DMS153 treated with DMSO at 0.1 percent for 48 hours (cell line): ENCODE results near the gene GPR176.
"Not testable (repeated sequence)": the region's sequence is repeated elsewhere in the genome, so short reads cannot be mapped to it uniquely, and the experiment has no call there.

Experiments used
- DNase-seq: peaks from one replicate; lab custom pipeline; 2025; ENCODE audit not compliant: unreplicated experiment; lab: John Stamatoyannopoulos, UW

GPR176 gene

DNA sequence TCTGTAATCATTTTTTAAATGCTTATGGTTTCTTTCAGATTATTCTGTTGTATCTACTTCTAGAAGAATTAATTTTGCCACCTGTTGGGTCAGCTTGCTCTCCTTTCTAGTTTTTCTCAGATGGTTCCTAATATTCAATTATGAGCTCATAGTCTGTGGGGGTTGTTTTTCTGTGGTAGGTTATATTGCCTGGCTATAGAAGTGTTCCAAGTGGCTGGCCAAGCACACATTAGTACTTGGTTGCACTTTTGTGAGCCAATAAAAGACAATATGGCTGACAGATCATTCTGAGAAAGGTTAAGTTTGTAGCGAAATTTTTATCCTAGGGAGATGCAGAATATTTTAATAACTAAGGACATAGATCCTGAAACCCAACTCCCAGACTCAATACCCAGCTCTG, 105.6 kb downstream of the GPR176 start:
- no peak for DNase-seq

- DNase-seq: not testable (repeated sequence)
These were observed 107.4 kb downstream of the GPR176 start for GRCh38 chr15:39812651-39813050.

DNA sequence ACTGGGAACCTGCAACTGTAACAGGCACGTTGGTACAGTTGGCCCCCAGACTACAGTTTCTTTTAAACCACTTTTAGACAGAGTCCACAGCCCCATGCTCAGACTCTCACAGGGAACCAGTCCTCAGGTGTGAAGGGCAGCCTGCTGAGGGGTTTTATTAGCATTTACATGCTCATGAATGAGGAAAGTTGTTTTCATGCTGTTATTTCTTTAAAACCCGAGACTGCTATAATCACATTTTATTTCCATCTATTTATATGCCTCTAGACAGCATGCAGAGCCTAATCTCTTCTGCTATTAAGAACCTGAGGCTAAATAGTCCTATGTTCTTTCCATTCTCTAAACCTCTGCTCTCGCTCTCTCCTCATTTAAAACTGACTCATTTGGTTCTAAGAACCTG, 111.2 kb downstream of the GPR176 start:
- no peak for DNase-seq

DNA sequence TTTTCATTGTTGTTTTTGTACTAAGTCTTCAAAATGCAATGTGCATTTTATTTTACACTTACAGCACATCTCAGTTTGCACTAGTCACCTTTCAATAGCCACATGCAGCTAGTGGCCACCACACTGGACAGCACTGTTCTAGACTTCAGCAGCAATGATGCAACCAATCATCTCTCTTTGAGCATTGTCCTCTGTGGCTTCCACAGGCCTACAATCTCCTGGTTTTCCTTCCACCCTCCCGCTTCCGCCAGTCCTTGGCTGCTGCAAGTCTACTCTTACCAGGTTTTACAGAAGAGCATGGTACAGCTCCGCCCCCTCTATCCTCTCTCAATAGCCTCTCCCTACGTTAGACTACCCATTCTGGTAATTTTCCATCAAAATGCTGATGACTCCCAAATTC, 112.3 kb downstream of the GPR176 start:
- DNase-seq: no peak

DNA sequence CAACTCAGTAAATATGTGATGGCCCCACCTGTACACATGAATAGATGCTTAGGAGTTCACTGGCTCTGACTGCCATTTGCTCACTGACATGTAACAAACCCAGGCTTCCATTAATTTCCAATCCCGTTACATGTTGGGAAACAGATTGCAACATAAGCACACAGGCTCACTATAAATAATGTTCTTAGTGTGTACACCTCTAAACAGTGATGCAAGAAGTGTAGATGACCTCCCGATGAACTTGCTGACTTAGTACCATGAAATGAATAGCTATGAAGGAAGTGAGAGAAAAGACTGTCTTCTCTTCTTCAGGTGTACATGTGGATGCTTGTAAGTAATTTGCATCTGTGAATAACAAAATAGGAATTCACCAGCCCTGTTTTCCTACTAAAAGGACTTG, 116.0 kb downstream of the GPR176 start:
- DNase-seq: no peak

- no peak for DNase-seq
These were observed 117.0 kb downstream of the GPR176 start for GRCh38 chr15:39803016-39803415.

- no peak for DNase-seq
These were observed 118.3 kb downstream of the GPR176 start for GRCh38 chr15:39801641-39802309.

GRCh38 chr15:39799552-39800011, 120.5 kb downstream of the GPR176 start:
- DNase-seq: no peak

DNA sequence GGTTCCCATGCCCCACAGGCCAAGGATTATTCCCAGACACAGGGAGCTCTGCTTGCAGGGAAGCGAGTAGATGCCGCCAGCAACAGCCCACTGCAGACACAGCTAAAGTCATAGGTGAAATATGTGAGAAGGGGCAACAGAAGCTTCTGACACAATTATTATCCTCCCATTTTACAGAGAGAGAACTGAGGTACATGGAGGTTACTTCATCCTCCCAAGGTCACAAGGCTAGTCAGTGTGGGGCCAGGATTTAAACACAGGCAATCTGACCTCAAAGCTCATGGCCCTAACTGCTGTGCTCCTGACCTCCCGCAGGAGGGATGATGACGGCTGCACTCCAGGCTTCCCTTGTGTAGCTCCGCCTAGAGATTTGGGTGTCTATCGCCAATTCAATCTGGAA, 121.7 kb downstream of the GPR176 start:
- DNase-seq: no peak

GRCh38 chr15:39797407-39797806, 122.7 kb downstream of the GPR176 start:
- no peak for DNase-seq

DNA sequence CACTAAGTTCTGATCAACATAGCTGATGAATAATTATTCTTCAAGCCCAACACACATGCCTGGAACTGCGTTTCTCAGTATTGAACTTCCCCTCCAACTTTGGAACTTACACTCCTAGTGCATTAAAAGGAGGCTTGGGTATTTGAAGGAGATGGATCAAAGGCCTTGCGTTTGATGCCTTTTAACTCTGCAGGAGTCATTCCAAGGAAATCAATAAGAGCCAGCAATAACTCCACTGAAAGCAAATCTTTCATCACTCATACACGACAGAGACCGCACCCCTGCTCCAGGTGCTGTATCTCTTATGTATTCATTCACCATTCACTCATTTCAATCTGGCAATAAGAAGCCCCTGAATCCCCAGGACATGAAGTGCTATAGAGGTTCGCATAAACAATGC, 123.5 kb downstream of the GPR176 start:
- DNase-seq: no peak

- no peak for DNase-seq
These were observed 124.6 kb downstream of the GPR176 start for GRCh38 chr15:39795486-39795885.

GRCh38 chr15:39794954-39795353, 125.1 kb downstream of the GPR176 start:
- no peak for DNase-seq

DNA sequence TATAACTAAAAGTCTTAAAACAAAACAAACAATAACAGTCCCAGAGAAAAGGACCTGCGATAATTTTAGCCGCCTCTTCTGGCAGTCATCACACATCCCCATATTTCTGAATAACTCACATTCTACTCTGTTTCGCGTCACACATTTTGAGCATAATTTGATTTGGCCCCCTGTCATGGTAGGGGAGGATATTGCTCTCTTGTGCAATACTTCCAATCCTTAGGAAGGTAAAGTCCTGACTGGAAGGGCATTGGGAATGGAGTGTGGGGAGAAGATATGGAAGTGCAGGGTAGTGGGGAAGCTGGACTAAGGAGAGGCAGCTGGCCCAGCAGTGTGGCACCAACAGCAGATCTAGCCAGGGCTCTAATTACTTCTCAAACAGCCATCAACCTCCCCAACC, 126.1 kb downstream of the GPR176 start:
- no peak for DNase-seq

DNA sequence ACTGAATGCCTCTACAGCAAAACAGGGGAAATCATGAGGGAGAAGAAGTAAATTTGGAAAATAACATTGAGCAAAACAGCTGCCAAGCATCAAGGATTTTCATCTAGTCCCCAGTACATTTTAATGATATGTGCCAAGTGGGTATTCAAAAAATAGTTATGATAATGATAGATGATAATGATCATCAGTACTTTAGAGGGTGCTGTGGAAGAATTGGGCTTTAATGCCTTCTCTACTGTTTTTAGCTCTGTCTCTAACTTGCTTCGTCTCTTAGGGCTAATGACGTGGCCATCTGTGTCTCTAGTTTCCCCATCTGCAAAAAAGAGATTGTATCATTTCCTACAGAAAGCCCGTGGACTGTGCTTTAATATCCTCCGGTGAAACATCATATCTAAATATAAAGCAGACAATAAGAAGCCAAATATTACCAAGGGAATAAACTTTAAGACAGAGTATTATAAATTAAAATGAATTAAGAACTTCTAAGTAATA, 127.2 kb downstream of the GPR176 start:
- DNase-seq: no peak

DNA sequence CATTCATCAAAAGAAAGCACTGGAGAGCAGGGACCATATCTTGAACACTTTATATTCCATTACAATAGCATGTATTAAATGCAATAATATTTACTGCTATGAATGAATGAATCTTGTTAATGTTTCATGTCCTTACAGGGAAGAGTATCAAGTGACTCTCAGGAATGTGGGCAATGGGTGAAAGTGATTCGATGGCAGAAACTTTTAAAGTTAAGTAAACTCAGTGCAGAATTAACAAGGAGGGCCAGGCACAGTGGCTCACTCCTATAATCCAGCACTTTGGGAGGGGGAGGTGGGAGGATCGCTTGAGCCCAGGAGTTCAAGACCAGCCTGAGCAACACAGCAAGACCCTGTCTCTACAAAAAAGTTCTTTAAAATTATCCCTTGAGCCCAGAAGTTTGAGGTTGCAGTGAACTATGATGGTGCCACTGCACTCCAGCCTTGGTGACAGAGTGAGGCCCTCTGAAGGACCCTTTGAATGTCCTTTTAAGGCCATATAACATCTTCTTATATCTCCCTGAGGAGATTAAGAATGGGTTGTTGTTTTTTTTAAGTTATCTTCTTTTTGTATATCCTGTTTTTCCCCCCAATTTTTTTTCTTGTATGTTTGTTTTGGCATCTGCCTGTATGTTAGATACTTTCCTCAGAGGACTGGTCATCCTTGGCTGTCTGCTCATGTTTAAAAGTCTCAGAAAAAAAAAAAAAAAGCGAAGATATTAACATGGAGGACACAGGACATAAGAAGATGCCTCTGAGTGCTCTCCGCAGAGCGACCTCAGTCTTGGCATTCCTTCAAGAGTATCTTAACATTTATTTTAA, 127.8 kb downstream of the GPR176 start:
- DNase-seq: no peak

- DNase-seq: no peak
These were observed 130.3 kb downstream of the GPR176 start for GRCh38 chr15:39789736-39790135.

DNA sequence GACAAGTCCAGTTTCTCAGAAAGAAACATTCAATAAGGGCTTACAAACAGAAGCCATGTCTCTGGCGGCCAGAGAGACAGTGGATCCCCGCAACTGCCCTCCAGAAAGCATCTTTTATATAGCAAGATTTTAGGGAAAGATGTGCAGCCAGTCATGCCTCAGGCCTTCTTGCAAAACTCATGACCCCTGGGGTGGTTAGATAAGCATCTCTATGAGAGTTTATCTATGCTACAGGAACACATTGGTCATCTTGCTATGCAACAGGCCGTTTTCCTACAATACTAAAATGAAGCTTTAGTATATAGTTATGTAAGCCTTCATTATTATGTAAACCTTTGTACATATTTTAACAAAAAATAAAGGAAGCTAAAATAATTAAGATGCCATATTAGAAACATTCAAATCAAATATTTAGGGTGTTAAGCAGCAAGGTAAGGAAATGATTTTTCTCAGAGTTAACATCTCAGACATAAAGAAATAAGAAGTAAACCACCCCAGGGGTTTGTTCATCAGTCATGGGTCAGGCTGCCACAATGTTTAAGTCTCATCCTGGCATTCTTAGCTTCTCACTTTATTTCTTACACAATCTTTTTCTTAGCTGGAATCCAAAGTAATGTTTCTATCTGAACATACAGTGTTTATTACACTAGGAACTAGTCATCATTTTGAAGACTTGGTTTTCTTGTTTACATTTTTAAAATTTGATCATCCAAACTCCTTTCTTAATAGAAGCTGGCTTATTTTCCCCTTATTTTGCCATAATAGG, 131.1 kb downstream of the GPR176 start:
- no peak for DNase-seq

- no peak for DNase-seq
These were observed 132.0 kb downstream of the GPR176 start for GRCh38 chr15:39788108-39788507.

DNA sequence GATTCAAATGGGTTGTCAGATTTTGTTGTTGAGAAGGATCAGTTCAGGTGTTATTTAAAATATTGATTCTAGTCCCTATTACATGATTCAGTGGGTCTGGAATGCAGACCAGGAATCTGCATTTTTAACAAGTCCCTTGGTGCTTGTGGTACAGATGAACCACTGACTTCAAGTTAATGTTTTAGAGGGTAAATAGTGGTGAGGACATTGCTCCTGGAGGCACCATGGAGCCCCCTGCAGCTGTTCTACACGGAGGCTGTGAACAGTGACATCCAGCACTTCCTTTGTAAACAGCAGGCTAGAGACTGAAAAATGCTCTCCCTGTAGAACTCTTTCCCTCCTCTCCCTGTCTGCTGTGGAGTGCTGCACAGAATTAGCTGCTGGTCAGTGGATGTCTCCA, 132.6 kb downstream of the GPR176 start:
- no peak for DNase-seq

DNA sequence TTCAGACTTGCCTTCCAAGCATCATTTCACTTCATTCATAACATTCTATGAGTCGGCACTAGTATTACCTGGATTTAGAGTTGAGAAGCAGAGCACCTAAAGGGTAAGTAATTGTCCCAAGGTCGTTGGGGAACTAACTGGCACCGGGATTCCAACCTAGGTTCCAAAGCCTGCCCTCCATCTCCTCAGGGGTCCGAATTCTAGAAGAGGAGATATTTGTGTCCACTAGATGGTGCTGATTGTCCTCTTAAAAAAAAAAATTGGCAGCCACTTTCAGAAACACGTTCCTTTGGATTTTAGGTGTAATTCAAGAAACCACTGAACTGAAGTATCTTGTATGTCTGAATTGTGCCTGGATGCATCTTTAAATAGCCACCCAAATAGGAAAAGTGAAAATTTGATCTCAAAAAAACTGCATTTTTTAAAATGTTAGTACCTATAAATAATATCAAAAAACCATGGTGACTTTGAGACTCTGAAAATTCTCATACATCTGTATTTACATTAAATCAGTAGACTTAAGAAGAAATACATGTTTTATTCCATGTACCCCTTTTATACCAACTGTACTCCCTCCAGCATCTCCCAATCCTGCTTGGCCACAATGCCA, 133.5 kb downstream of the GPR176 start:
- DNase-seq: peak; percentile 33
